Measurements from ENCODE around the gene BRF1.
A peak's percentile ranks its signal among the peaks of the same experiment; 100 is the strongest.

The BRF1 gene

DNA sequence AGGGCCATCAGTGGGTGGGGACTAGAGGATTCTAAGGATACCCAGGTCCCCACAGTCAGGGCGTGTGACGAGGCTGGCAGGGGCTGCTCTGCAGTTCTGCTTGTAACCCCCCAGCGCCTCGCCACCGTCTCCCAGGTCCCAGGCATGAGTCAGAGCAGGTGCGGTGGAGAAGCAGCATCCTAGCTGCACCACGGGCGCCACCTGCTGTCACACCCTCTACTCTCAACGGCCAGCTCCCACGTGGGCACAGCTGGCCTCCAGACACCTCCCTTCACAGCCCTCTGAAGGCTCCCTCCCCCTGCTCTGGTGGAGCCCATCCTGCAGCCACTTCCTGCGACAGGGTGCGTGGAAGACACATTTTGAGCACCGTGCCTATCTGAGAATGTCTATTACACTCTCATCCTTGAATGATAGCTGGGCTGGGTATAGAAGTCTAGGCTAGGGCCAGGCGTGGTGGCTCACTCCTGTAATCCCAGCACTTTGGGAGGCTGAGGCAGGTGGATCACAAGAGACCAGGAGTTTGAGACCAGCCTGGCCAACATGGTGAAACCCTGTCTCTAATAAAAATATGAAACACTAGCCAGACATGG lies 112.8 kb downstream of the BRF1 start:
- H3K9me3 ChIP-seq (replicated peaks; ENCODE audit: low read length) = peaks cover 5% of the 10 kb centered on the region
- H3K4me1 ChIP-seq (ENCODE audit: control insufficient read depth, insufficient read depth, low read length) = no peaks in the 10 kb centered on the region
- no peaks in the 10 kb centered on the region for H3K36me3 ChIP-seq (ENCODE audit: insufficient read depth, low read length)
- H3K27me3 ChIP-seq (ENCODE audit: control insufficient read depth, insufficient read depth, low read length) = peaks cover 20% of the 10 kb centered on the region
- no peak overlapping the region for H3K9ac ChIP-seq (ENCODE audit: low read depth, low read length)
- H3K4me2 ChIP-seq (ENCODE audit: low read length) = no peak overlapping the region
- H3K4me3 ChIP-seq (ENCODE audit: low read length) = no peak overlapping the region

DNA sequence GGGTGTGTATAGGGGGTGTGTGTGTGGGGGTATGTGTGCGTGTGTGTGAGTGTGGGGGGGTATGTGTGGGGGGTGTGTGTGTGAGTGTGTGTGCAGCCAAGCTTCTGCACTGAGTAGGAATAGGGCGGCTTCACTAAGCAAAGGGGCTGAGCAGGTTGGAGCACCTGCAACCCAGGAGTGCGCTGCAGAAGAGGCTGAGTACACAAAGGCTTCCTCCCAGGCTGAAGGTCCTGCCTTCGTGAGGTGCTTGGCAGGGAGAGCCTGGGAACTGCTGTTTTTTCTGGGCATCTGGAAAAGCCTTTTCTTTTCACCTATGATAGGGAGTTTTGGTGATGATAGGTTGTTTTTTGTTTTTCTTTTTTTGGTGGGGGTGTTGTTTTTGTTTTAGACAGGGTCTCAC lies 113.7 kb downstream of the BRF1 start:
- Histone ChIP-seq H3K4me1 (ENCODE audit: control insufficient read depth, insufficient read depth, low read length) (no peaks in the 10 kb centered on the region), H3K27me3 (ENCODE audit: control insufficient read depth, insufficient read depth, low read length) (peaks cover 29% of the 10 kb centered on the region), H3K9ac (ENCODE audit: low read depth, low read length) (no peak overlapping the region), H3K9me3 (replicated peaks; ENCODE audit: low read length) (peaks cover 5% of the 10 kb centered on the region), H3K36me3 (ENCODE audit: insufficient read depth, low read length) (no peaks in the 10 kb centered on the region), H3K4me2 (ENCODE audit: low read length) (no peak overlapping the region), H3K4me3 (ENCODE audit: low read length) (no peak overlapping the region)

DNA sequence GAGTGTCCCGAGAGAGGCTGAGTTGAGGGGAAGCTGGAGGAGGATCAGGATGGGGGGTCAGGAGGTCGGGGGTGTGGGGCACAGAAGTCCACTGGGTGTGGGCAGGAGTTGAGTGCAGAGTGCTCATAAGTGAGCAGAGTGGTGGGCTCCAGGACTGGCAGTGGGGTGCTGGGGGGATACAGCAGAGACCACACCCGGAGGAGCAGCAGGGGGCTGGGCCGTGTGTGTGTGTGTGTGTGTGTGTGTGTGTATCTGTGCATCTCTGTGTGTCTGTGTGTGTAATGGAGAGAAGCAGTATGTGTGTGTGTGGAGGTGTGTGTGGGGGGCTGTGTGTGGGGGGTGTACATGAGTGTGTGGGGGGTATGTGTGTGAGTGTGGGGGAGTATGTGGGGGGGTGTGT lies 114.8 kb downstream of the BRF1 start:
- peaks cover 34% of the 10 kb centered on the region for H3K27me3 ChIP-seq (ENCODE audit: control insufficient read depth, insufficient read depth, low read length)
- H3K4me3 ChIP-seq (ENCODE audit: low read length) = no peak overlapping the region
- peaks cover 5% of the 10 kb centered on the region for H3K9me3 ChIP-seq (replicated peaks; ENCODE audit: low read length)
- H3K36me3 ChIP-seq (ENCODE audit: insufficient read depth, low read length) = no peaks in the 10 kb centered on the region
- no peaks in the 10 kb centered on the region for H3K4me1 ChIP-seq (ENCODE audit: control insufficient read depth, insufficient read depth, low read length)
- H3K4me2 ChIP-seq (ENCODE audit: low read length) = no peak overlapping the region
- no peak overlapping the region for H3K9ac ChIP-seq (ENCODE audit: low read depth, low read length)

DNA sequence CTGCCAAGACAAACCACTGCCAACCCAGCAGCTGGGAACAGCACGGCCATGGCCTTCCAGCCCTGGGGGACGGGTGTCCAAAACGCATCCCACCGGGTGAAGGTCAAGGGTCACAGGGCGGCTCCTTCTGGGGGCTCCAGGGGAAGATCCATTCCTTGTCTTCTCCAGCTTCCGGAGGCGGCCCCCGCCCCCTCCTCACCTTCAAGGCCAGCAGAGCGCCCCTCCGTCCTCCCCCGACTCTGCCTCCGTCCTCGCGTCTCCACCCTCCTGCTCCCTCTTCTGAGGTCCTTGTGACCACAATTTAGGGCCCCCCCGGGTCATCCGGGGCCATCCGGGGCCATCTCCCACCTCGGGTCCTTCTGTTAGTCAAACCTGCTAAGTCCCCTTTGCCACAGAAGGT lies 115.8 kb downstream of the BRF1 start:
- Histone ChIP-seq H3K36me3 (ENCODE audit: insufficient read depth, low read length) (no peaks in the 10 kb centered on the region), H3K4me2 (ENCODE audit: low read length) (no peak overlapping the region), H3K4me3 (ENCODE audit: low read length) (no peak overlapping the region), H3K9me3 (replicated peaks; ENCODE audit: low read length) (peaks cover 5% of the 10 kb centered on the region), H3K27me3 (ENCODE audit: control insufficient read depth, insufficient read depth, low read length) (peaks cover 39% of the 10 kb centered on the region), H3K4me1 (ENCODE audit: control insufficient read depth, insufficient read depth, low read length) (no peaks in the 10 kb centered on the region), H3K9ac (ENCODE audit: low read depth, low read length) (no peak overlapping the region)

DNA sequence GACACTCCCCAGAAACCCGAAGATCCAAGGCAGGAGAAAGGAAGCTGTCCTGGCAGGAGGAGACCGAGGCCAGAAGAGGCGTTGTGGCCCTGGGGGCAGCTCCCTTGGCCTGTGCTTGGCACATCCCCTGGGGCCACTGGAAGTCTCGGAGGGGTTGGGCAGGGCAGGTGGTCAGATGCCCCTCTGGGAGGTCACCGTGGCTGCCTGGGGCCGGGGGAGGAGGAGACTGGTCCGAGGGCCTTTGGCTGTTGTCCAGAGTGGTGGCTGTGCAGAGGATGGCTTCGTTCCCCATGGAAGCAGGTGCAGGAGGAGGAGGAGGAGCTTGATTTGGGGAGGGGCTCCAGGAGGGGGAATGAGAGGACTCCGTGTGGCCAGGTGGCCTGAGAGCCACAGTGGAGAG lies 116.3 kb downstream of the BRF1 start:
- peaks cover 43% of the 10 kb centered on the region for H3K27me3 ChIP-seq (ENCODE audit: control insufficient read depth, insufficient read depth, low read length)
- peaks cover 5% of the 10 kb centered on the region for H3K9me3 ChIP-seq (replicated peaks; ENCODE audit: low read length)
- H3K4me1 ChIP-seq (ENCODE audit: control insufficient read depth, insufficient read depth, low read length) = no peaks in the 10 kb centered on the region
- no peak overlapping the region for H3K9ac ChIP-seq (ENCODE audit: low read depth, low read length)
- H3K4me3 ChIP-seq (ENCODE audit: low read length) = no peak overlapping the region
- H3K36me3 ChIP-seq (ENCODE audit: insufficient read depth, low read length) = no peaks in the 10 kb centered on the region
- H3K4me2 ChIP-seq (ENCODE audit: low read length) = no peak overlapping the region

DNA sequence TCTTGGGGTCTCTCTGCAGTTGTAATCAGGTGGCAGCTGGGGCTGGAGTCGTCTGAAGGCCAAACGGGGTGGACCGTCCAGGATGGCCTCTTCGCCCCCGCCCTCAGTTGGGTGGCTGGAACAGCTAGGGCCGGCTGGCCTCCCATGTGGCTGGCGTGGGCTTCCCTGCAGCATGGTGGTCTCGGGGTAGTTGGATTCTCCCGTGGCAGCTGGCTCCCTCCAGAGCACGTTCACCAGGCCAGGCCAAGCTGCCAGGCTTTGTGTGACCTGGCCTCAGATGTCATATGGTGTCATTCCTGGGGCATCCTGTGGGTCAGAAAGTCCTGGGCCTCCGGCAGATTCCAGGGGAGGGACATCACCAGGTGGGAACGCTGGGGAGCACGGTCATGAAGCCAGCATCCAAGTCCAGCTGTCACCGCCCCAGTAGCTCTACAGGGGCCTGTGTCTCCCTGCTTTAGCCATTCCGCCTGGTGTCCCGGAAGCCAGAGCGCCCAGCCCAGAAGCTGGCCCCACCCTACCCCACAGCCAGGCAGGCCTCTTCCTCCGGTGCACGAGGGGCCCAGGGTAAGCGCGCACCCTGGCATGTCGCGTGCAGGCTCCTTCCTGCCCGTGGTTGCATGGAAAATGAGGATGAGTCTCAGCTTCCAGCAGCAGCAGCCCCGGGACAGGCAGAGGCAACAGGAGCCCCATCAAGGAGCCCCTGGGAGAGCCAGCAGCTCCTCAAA lies 118.3 kb downstream of the BRF1 start:
- Histone ChIP-seq H3K4me2 (ENCODE audit: low read length) (no peak overlapping the region), H3K9ac (ENCODE audit: low read depth, low read length) (no peak overlapping the region), H3K27me3 (ENCODE audit: control insufficient read depth, insufficient read depth, low read length) (peaks cover 47% of the 10 kb centered on the region), H3K4me3 (ENCODE audit: low read length) (no peak overlapping the region), H3K36me3 (ENCODE audit: insufficient read depth, low read length) (no peaks in the 10 kb centered on the region), H3K4me1 (ENCODE audit: control insufficient read depth, insufficient read depth, low read length) (peaks cover 4% of the 10 kb centered on the region), H3K9me3 (replicated peaks; ENCODE audit: low read length) (no peaks in the 10 kb centered on the region)

DNA sequence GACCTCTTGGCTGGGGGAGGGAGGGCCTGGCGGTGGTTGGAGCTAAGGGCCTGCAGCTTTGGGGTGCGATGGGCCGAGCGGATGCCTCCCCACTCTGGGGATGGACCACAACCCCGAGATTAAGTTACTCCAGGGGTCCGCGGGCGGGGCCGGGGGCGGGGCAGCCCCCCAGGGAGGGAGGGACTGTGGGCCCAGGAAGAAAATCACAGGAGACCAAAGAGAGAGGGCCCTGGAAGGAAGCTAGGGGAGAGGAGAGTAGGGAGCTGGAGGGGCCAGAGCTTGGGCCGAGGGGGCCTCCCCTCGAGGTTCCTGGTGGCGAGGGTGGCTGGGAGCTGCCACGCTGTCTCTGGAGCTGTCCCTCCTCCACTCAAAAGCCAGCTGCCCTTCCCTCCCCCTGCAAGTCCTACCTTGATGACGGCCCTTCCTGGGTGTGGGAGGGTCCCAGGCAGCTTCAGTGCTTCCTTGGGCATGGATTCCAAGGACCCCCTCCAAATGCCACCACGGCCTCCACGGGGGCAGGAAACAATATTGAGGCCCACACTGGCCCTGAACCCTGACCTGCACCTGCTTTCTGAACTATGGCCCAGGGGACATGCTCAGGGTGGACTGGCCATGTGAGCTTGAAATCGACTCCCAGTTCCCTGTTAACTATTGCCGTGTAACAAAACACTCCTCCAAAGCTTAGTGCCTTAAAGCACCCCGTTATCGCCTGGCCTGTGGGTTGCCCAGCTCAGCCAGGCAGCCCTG lies 119.1 kb downstream of the BRF1 start:
- Histone ChIP-seq H3K4me2 (ENCODE audit: low read length) (peak overlapping the region; percentile 56), H3K4me1 (ENCODE audit: control insufficient read depth, insufficient read depth, low read length) (peaks cover 11% of the 10 kb centered on the region), H3K9me3 (replicated peaks; ENCODE audit: low read length) (no peaks in the 10 kb centered on the region), H3K36me3 (ENCODE audit: insufficient read depth, low read length) (no peaks in the 10 kb centered on the region), H3K9ac (ENCODE audit: low read depth, low read length) (no peak overlapping the region), H3K27me3 (ENCODE audit: control insufficient read depth, insufficient read depth, low read length) (peaks cover 47% of the 10 kb centered on the region), H3K4me3 (ENCODE audit: low read length) (no peak overlapping the region)

DNA sequence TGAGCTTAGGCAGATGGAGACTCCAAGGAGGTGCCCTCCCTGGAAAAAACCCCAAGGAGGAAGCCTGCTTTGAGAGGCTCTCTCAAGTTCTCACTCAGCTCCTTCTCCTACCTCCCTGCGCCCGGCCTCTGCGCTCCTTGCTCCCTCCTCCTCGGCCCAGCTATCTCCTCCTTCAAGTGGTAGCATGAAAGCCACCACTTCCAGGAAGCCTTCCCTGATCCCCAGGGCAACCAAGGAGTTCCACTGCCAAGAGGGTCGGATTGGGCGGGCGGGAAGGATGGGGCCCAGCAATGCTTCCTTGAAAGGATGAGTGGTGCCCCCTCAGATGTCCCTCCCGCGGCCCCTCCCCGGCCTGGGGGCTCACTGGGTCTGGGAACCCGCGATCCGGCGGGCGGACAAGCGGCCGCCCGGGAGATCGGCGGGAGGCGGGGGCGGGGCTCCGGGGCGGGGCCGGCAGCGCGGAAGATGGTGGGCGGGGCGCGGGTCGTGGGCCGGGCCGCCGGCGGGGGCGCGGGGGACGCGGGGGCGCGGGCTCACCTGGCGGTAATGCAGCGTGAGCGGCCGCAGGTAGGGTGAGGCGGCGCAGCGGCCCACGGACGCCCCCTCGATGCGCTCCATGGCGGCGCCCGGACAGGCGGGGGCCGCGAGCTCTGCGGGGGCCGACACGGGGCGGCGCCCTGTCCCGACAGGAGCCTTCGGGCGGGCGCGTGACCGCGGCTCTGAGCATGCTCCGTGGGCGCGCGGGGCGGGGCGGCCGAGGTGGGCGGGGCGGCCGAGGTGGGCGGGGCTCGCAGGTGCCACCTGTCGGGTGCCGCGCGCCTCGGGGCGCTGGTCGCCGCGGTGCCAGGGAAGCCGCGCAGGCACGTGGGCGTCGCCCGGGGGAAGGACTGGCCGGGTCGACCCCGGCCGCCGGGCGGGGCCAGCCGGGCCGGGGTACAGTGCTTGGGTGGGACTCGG lies 119.9 kb downstream of the BRF1 start, which contains the start of gene NUDT14:
TSS of gene NUDT14 (minus strand) at position 721 of the 957 bp plus-strand sequence. CDS start at position 618, 103 bp downstream.
- peak within 1 kb of the TSS; percentile 71 for H3K4me3 ChIP-seq (ENCODE audit: low read length)
- peaks cover 20% of the 10 kb centered on the region for H3K4me1 ChIP-seq (ENCODE audit: control insufficient read depth, insufficient read depth, low read length)
- no peaks in the 10 kb centered on the region for H3K9me3 ChIP-seq (replicated peaks; ENCODE audit: low read length)
- H3K27me3 ChIP-seq (ENCODE audit: control insufficient read depth, insufficient read depth, low read length) = peaks cover 47% of the 10 kb centered on the region
- peak within 1 kb of the TSS; percentile 66 for H3K4me2 ChIP-seq (ENCODE audit: low read length)
- no peak within 1 kb of the TSS for H3K9ac ChIP-seq (ENCODE audit: low read depth, low read length)
- no peaks in the 10 kb centered on the region for H3K36me3 ChIP-seq (ENCODE audit: insufficient read depth, low read length)

DNA sequence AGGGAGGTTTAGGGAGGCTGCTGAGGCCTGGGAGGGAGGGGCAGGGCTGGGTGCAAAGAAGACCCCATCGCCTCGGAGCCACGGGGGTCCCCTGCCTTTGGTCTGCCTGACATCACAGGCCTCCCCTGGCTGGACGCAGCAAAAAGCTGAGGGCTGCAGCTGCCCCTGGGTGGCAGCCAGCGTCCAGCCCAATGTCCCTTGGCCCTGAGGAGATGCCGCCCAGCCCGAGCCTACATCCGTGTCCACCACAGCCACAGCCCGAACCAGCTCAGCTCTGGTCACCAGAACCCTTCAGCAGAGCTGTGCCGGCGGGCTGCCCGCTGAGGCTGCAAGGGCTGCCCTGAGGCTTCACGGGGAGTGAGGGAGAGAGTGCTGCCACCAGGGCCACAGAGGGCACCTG lies 121.6 kb downstream of the BRF1 start:
- H3K27me3 ChIP-seq (ENCODE audit: control insufficient read depth, insufficient read depth, low read length) = peaks cover 37% of the 10 kb centered on the region
- H3K9me3 ChIP-seq (replicated peaks; ENCODE audit: low read length) = no peaks in the 10 kb centered on the region
- peaks cover 24% of the 10 kb centered on the region for H3K4me1 ChIP-seq (ENCODE audit: control insufficient read depth, insufficient read depth, low read length)
- H3K36me3 ChIP-seq (ENCODE audit: insufficient read depth, low read length) = no peaks in the 10 kb centered on the region
- H3K4me3 ChIP-seq (ENCODE audit: low read length) = no peak overlapping the region
- H3K4me2 ChIP-seq (ENCODE audit: low read length) = no peak overlapping the region
- no peak overlapping the region for H3K9ac ChIP-seq (ENCODE audit: low read depth, low read length)

DNA sequence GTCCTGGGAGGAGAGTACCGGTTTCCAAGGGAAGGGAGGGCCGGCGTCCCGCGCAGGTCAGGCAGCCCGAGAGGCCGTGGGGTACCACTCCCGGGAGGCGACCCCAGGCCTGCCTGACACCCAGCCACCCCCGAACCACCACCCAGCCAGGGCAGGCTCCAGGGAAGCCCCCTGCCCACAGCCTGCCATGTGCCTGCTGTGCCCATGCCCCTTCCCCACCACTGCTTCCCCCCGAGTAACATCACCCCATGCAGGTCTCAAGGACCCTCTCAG lies 122.0 kb downstream of the BRF1 start:
- H3K4me3 ChIP-seq (ENCODE audit: low read length) = no peak overlapping the region
- no peak overlapping the region for H3K9ac ChIP-seq (ENCODE audit: low read depth, low read length)
- H3K4me1 ChIP-seq (ENCODE audit: control insufficient read depth, insufficient read depth, low read length) = peaks cover 24% of the 10 kb centered on the region
- H3K36me3 ChIP-seq (ENCODE audit: insufficient read depth, low read length) = no peaks in the 10 kb centered on the region
- H3K27me3 ChIP-seq (ENCODE audit: control insufficient read depth, insufficient read depth, low read length) = peaks cover 34% of the 10 kb centered on the region
- no peak overlapping the region for H3K4me2 ChIP-seq (ENCODE audit: low read length)
- H3K9me3 ChIP-seq (replicated peaks; ENCODE audit: low read length) = no peaks in the 10 kb centered on the region
